Measurements from ENCODE around the gene ZNF423. TPM values are rescaled to one million over a fixed set of nuclear protein-coding genes. Genes with fewer than 3 reads are reported as not detected.

Gene ZNF423
- total and polyA plus RNA-seq, 9 of the 15 experiments (the other 6 are each of a cell fraction or from before 2014, with no cell fraction given) = not detected

DNA sequence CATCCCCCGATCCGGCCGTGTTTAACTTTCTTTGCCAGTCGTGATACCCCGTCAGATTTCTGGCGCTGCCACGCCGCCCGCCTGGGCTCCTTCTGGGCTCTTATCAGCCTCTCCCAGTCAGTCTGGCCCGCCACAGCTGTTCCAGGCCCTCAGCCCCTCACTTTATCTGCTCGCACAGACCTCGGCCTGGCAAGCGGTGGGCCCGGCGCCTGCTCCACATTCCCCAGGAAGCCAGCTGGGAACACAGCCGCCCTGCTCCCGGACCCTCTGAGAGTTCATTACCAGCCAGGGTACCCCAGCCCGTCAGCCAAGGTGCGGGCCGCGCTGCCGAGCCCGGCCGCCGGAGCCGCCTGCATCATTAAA is 157.5 kb downstream of the ZNF423 start (continued):
- TF ChIP-seq YY1 (IDR thresholded peaks at IDR 0.05; ENCODE audit: borderline replicate concordance in 1 of 3, control insufficient read depth in 1 of 3, extremely low read depth in 1 of 3, insufficient read depth in 3 of 3, insufficient read length in 1 of 3, insufficient replicate concordance in 2 of 3, low read depth in 1 of 3, low read length in 2 of 3) (no peak), ZNF764 (CRISPR knock-in tag; IDR thresholded peaks at IDR 0.05; ENCODE audit: low read depth) (no peak), BCL6 (CRISPR knock-in tag; IDR thresholded peaks at IDR 0.05) (no peak), ESRRB (CRISPR knock-in tag; IDR thresholded peaks at IDR 0.05; ENCODE audit: borderline replicate concordance) (no peak), ZBTB34 (CRISPR knock-in tag; IDR thresholded peaks at IDR 0.05) (no peak), HMGN3 (IDR thresholded peaks at IDR 0.05; ENCODE audit: borderline replicate concordance, extremely low read depth, insufficient read length, low read depth, low read length) (peak; percentile 66), PRMT5 (CRISPR knock-in tag; IDR thresholded peaks at IDR 0.05) (no peak), ZNF165 (CRISPR knock-in tag; IDR thresholded peaks at IDR 0.05; ENCODE audit: borderline replicate concordance) (no peak), ADNP (tag; IDR thresholded peaks at IDR 0.05) (no peak), ZBTB40 (IDR thresholded peaks at IDR 0.05) (no peak), ZBTB40 (CRISPR knock-in tag; IDR thresholded peaks at IDR 0.05) (no peak), EZH2 (IDR thresholded peaks at IDR 0.05; ENCODE audit: borderline replicate concordance, low read depth, low read length) (no peak), RBM39 (optimal IDR thresholded peaks at IDR 0.05; ENCODE audit: low read depth, low read length) (no peak), ETV5 (CRISPR knock-in tag; IDR thresholded peaks at IDR 0.05; ENCODE audit: low read depth) (no peak), ZNF75A (CRISPR knock-in tag; IDR thresholded peaks at IDR 0.05) (no peak), CXXC5 (CRISPR knock-in tag; IDR thresholded peaks at IDR 0.05) (peak; percentile 52)
- TF ChIP-seq, protein P1, sequence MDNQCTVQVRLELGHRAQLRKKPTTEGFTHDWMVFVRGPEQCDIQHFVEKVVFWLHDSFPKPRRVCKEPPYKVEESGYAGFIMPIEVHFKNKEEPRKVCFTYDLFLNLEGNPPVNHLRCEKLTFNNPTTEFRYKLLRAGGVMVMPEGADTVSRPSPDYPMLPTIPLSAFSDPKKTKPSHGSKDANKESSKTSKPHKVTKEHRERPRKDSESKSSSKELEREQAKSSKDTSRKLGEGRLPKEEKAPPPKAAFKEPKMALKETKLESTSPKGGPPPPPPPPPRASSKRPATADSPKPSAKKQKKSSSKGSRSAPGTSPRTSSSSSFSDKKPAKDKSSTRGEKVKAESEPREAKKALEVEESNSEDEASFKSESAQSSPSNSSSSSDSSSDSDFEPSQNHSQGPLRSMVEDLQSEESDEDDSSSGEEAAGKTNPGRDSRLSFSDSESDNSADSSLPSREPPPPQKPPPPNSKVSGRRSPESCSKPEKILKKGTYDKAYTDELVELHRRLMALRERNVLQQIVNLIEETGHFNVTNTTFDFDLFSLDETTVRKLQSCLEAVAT (IDR thresholded peaks at IDR 0.05) = no peak
